NCI-H128 (cell line): ENCODE results near the gene MXD4.
"Not testable (repeated sequence)": the region's sequence is repeated elsewhere in the genome, so short reads cannot be mapped to it uniquely, and the experiment has no call there.

Source experiments
- DNase-seq: peaks from one replicate; lab custom pipeline; 2025; ENCODE audit not compliant: unreplicated experiment; lab: John Stamatoyannopoulos, UW

MXD4 gene

DNA sequence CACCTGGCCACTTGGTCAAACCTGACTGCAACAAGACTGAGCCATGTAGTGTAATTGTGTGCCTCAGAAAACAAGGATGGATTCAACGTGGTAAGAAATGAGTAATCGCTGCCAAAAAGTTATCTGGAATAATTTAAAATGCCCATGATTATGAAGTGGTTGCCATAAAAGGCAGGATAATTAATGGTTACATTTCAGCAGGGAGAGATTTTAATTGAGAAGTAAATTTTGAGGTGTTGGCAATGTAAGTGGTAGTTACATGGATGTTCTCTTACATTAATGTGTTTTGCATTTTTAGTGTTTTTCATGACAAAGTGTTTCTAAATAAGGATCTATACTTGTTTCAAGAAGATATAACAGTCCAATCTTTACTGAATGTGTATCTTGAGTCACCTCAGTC is 35.6 kb downstream of the MXD4 start:
- no peak for DNase-seq

DNA sequence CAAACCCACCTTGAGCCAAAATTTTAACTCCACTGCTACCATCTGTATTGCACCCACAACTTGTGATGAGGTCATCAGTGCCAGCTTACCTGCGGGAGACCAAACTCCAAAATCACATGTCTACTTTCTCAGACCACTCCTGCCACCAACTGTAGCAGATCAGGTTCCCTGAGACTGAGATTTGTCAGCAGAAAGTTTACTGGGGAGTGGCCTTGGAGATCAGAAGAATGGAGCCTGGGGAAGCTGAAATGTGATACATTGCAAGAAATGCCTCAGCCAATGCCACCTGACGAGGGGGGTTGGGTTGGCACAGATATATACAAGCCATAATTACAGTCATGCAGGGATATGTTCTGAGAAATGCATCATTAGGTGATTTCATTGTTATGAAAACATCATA is 39.1 kb downstream of the MXD4 start:
- no peak for DNase-seq

DNA sequence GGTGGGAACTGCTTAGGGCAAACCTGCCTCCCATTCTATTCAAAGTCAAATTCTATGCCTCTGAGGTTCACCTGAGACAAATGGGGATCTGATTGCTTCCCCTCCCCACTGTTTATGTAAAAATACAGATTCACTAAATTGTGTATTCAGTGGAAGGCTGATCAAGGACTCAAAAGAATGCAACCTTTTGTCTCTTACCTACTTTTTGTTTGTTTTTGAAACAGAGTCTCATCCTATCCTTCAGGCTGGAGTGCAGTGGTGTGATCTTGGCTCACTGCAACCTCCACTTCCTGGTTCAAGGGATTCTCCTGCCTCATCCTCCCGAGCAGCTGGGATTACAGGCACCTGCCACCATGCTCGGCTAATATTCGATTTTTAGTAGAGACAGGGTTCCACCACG is 40.5 kb downstream of the MXD4 start:
- not testable (repeated sequence) for DNase-seq

- peak; percentile 48 for DNase-seq
Observed at GRCh38 chr4:2220016-2220630, 41.8 kb downstream of the MXD4 start.

GRCh38 chr4:2219233-2219760 is 42.6 kb downstream of the MXD4 start:
- DNase-seq, result no peak

- DNase-seq, result no peak
Observed at GRCh38 chr4:2218436-2218835, 43.5 kb downstream of the MXD4 start.

DNA sequence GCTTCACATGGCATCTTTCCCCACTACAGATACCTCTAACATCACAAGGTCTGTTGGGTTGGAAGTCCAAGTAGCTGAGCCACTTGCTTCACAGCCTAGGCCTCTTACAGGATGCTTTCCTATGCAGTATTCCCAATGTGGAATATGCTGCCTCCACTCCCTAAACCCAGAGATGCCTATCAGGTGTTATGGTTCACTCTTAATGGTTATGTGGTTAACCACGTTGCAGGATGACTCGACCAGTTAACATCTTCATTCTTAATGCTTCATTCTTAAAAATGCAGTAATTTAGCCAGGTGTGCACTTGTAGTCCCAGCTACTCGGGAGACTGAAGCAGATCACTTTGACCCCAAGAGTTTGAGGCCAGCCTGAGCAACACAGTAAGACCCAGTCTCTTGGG is 44.2 kb downstream of the MXD4 start:
- DNase-seq, result no peak

GRCh38 chr4:2212831-2213230 is 49.1 kb downstream of the MXD4 start:
- DNase-seq, result no peak

- not testable (repeated sequence) for DNase-seq
Observed at GRCh38 chr4:2202789-2203188, 59.1 kb downstream of the MXD4 start.
